WTC11 (cell line): Measurements from ENCODE around the gene PDE11A. TPM values are rescaled to one million over a fixed set of nuclear protein-coding genes. Genes with fewer than 3 reads are reported as not detected.

Experiments
- ATAC-seq: fragments of 200-7000 bp; cut with Tn5 transposase; 2 replicates; pipeline ENCODE4 v1.10.0; 2021; ENCODE audit warnings: mild to moderate bottlenecking, moderate library complexity
- CTCF ChIA-PET: fragments of 300-600 bp; sonication (Branson Sonifier 250); formaldehyde crosslinking; loops from one replicate; lab custom pipeline; 2021; ENCODE audit warnings: antibody characterized with exemption; lab: Charles Lee
- POLR2A ChIA-PET: fragments of 350-600 bp; sonication (Branson Sonifier 250); formaldehyde crosslinking; loops from one replicate; lab custom pipeline; 2021; ENCODE audit warnings: antibody characterized with exemption; lab: Charles Lee
- DNase-seq: peaks from one replicate; pipeline ENCODE4 v3.0.0; 2021; ENCODE audit warnings: low spot score
- H3K27ac Mint-ChIP-seq: 2 replicates; pipeline ENCODE4 v1.8.0; 2021; ENCODE audit warnings: mixed read lengths
- H3K27me3 Mint-ChIP-seq: 2 replicates; pipeline ENCODE4 v1.8.0; 2021; ENCODE audit warnings: low read depth, mild to moderate bottlenecking, moderate library complexity, mixed read lengths
- H3K36me3 Mint-ChIP-seq: 2 replicates; pipeline ENCODE4 v1.8.0; 2021; ENCODE audit warnings: mixed read lengths
- H3K4me1 Mint-ChIP-seq: 2 replicates; pipeline ENCODE4 v1.8.0; 2022; ENCODE audit warnings: mixed read lengths
- H3K4me3 Mint-ChIP-seq: 2 replicates; pipeline ENCODE4 v1.8.0; 2021; ENCODE audit warnings: mild to moderate bottlenecking, moderate library complexity, mixed read lengths
- H3K9me3 Mint-ChIP-seq: 2 replicates; pipeline ENCODE4 v1.8.0; 2021; ENCODE audit warnings: mixed read lengths
- ATF3 ChIP-seq: sonication (generic); formaldehyde crosslinking; conservative IDR thresholded peaks from 2 replicates; pipeline ENCODE4 v1.8.1; 2022; ENCODE audit warnings: mild to moderate bottlenecking, missing genetic modification reagents
- E2F5 ChIP-seq: sonication (generic); formaldehyde crosslinking; IDR thresholded peaks from 2 replicates; pipeline ENCODE4 v1.8.1; 2022; ENCODE audit warnings: mild to moderate bottlenecking, moderate library complexity, missing genetic modification reagents
- FOXK1 ChIP-seq: sonication (generic); formaldehyde crosslinking; IDR thresholded peaks from 2 replicates; pipeline ENCODE4 v1.8.0; 2022; ENCODE audit warnings: mild to moderate bottlenecking, moderate library complexity, missing genetic modification reagents
- GABPB1 ChIP-seq: sonication (generic); formaldehyde crosslinking; IDR thresholded peaks from 2 replicates; pipeline ENCODE4 v1.8.1; 2023; ENCODE audit warnings: mild to moderate bottlenecking, missing genetic modification reagents
- GTF2I ChIP-seq: fragments of 250-450 bp; sonication (Bioruptor Pico); conservative IDR thresholded peaks from 2 replicates; pipeline ENCODE4 v1.4.0; 2021; ENCODE audit warnings: mild to moderate bottlenecking
- KAT7 ChIP-seq: sonication (generic); formaldehyde crosslinking; IDR thresholded peaks from 2 replicates; pipeline ENCODE4 v1.8.1; 2023; ENCODE audit warnings: missing genetic modification reagents, mild to moderate bottlenecking, borderline replicate concordance
- NR2C2 ChIP-seq: sonication (generic); formaldehyde crosslinking; IDR thresholded peaks from 2 replicates; pipeline ENCODE4 v1.8.0; 2022; ENCODE audit warnings: mild to moderate bottlenecking, missing genetic modification reagents
- RORB ChIP-seq: fragments of 250-450 bp; sonication (Bioruptor Pico); IDR thresholded peaks from 2 replicates; pipeline ENCODE4 v1.9.0; 2021; ENCODE audit warnings: mild to moderate bottlenecking
- SP1 ChIP-seq: sonication (generic); formaldehyde crosslinking; conservative IDR thresholded peaks from 2 replicates; pipeline ENCODE4 v1.8.1; 2022; ENCODE audit warnings: missing genetic modification reagents
- TEAD4 ChIP-seq: sonication (generic); formaldehyde crosslinking; IDR thresholded peaks from 2 replicates; pipeline ENCODE4 v1.8.0; 2022; ENCODE audit warnings: mild to moderate bottlenecking, missing genetic modification reagents
- USF1 ChIP-seq: sonication (generic); formaldehyde crosslinking; IDR thresholded peaks from 2 replicates; pipeline ENCODE4 v1.8.0; 2022; ENCODE audit warnings: mild to moderate bottlenecking, missing genetic modification reagents
- USF2 ChIP-seq: sonication (generic); formaldehyde crosslinking; IDR thresholded peaks from 2 replicates; pipeline ENCODE4 v1.8.1; 2023; ENCODE audit warnings: mild to moderate bottlenecking, missing genetic modification reagents, moderate library complexity
- ZBTB21 ChIP-seq: sonication (generic); formaldehyde crosslinking; IDR thresholded peaks from 2 replicates; pipeline ENCODE4 v1.8.1; 2023; ENCODE audit warnings: mild to moderate bottlenecking, missing genetic modification reagents, borderline replicate concordance
- ZNF281 ChIP-seq: sonication (generic); formaldehyde crosslinking; IDR thresholded peaks from 2 replicates; pipeline ENCODE4 v1.8.0; 2023; ENCODE audit warnings: mild to moderate bottlenecking, missing genetic modification reagents
- ZNF317 ChIP-seq: sonication (generic); formaldehyde crosslinking; IDR thresholded peaks from 2 replicates; pipeline ENCODE4 v1.8.1; 2023; ENCODE audit warnings: low read depth, mild to moderate bottlenecking, moderate library complexity, missing genetic modification reagents, borderline replicate concordance
- ZNF425 ChIP-seq: fragments of 250-450 bp; sonication (Bioruptor Pico); conservative IDR thresholded peaks from 2 replicates; pipeline ENCODE4 v1.9.0; 2021; ENCODE audit warnings: mild to moderate bottlenecking
- ZSCAN18 ChIP-seq: fragments of 250-450 bp; sonication (Bioruptor Pico); IDR thresholded peaks from 2 replicates; pipeline ENCODE4 v2.1.2; 2022; ENCODE audit warnings: mild to moderate bottlenecking, moderate library complexity
- total RNA-seq: library from RNA; stranded (reverse); gene quantifications from 3 replicates; pipeline ENCODE4 v1.2.3, GENCODE V29; 2021

PDE11A gene
- total RNA-seq, 1 experiment from 2014 or later, result 0.13 TPM

- ChIA-PET CTCF (no interaction called here), POLR2A (no interaction called here)
- no peak for TF ChIP-seq USF2 (CRISPR knock-in tag)
- TF ChIP-seq NR2C2 (CRISPR knock-in tag), result no peak
- no peak for TF ChIP-seq KAT7
- TF ChIP-seq ZNF425 (CRISPR knock-in tag), result no peak
- TF ChIP-seq ZNF317 (CRISPR knock-in tag), result no peak
- no peak for TF ChIP-seq ZBTB21 (CRISPR knock-in tag)
- no peak for TF ChIP-seq ZSCAN18
- TF ChIP-seq E2F5, result no peak
- Mint-ChIP-seq H3K9me3 (no peaks in the 10 kb centered on the region), H3K4me3 (no peak overlapping the region), H3K27ac (no peak overlapping the region), H3K4me1 (peaks cover 2% of the 10 kb centered on the region; the same call in 1 of the 2 replicates), H3K36me3 (no peaks in the 10 kb centered on the region), H3K27me3 (no peaks in the 10 kb centered on the region; the same call in 1 of the 2 replicates)
- no peak for ATAC-seq
- DNase-seq, result peak; percentile 17
Measured at GRCh38 chr2:178108176-178108575, 35.6 kb upstream of the PDE11A start.

- H3K27me3 Mint-ChIP-seq, result no peaks in the 10 kb centered on the region; the same call in 1 of the 2 replicates
- H3K4me3 Mint-ChIP-seq, result no peak overlapping the region
- ChIA-PET POLR2A (no interaction called here), CTCF (interaction anchor here (1.2 kb wide), 1 partner anchor 309 kb away, joined by 5 read pairs; no protein-coding TSS in a partner anchor)
- no peaks in the 10 kb centered on the region for H3K4me1 Mint-ChIP-seq
- DNase-seq (no peak), ATAC-seq (no peak)
- no peak overlapping the region for H3K27ac Mint-ChIP-seq
- no peaks in the 10 kb centered on the region for H3K36me3 Mint-ChIP-seq
- H3K9me3 Mint-ChIP-seq, result no peaks in the 10 kb centered on the region
- no peak for TF ChIP-seq GTF2I (CRISPR knock-in tag)
- TF ChIP-seq TEAD4 (CRISPR knock-in tag), result no peak
- TF ChIP-seq USF1 (CRISPR knock-in tag), result no peak
- no peak for TF ChIP-seq GABPB1 (CRISPR knock-in tag)
- no peak for TF ChIP-seq ATF3 (CRISPR knock-in tag)
- TF ChIP-seq SP1 (CRISPR knock-in tag), result no peak
- no peak for TF ChIP-seq RORB
- TF ChIP-seq FOXK1, result no peak
- no peak for TF ChIP-seq ZNF281 (CRISPR knock-in tag)
Measured at GRCh38 chr2:178106053-178106452, 33.5 kb upstream of the PDE11A start.
